ENCODE measurements around the gene TDRD7.

TDRD7 gene

GRCh38 chr9:97506787-97507186 is 94.9 kb downstream of the TDRD7 start:
- DNase-seq (ENCODE audit: low read depth): no peak

- DNase-seq (ENCODE audit: low read depth): no peak
Observed at GRCh38 chr9:97507428-97507984, 95.6 kb downstream of the TDRD7 start.

GRCh38 chr9:97508852-97509251 is 97.0 kb downstream of the TDRD7 start:
- no peak for DNase-seq (ENCODE audit: low read depth)

- DNase-seq (ENCODE audit: low read depth): peak; percentile 49
Observed at GRCh38 chr9:97510797-97511654, 99.1 kb downstream of the TDRD7 start.

- no peak for DNase-seq (ENCODE audit: low read depth)
Observed at GRCh38 chr9:97511655-97512427, 99.9 kb downstream of the TDRD7 start.

- no peak for DNase-seq (ENCODE audit: low read depth)
Observed at GRCh38 chr9:97512966-97513560, 101.2 kb downstream of the TDRD7 start.

GRCh38 chr9:97514531-97514930 is 102.6 kb downstream of the TDRD7 start:
- DNase-seq (ENCODE audit: low read depth): no peak

GRCh38 chr9:97515662-97516061 is 103.8 kb downstream of the TDRD7 start:
- DNase-seq (ENCODE audit: low read depth): no peak

- no peak for DNase-seq (ENCODE audit: low read depth)
Observed at GRCh38 chr9:97516111-97516510, 104.2 kb downstream of the TDRD7 start.

- no peak for DNase-seq (ENCODE audit: low read depth)
Observed at GRCh38 chr9:97517331-97518089, 105.6 kb downstream of the TDRD7 start.

GRCh38 chr9:97518166-97518908 is 106.4 kb downstream of the TDRD7 start:
- DNase-seq (ENCODE audit: low read depth): no peak

GRCh38 chr9:97518909-97519307 is 107.0 kb downstream of the TDRD7 start:
- no peak for DNase-seq (ENCODE audit: low read depth)

GRCh38 chr9:97519441-97519970 is 107.6 kb downstream of the TDRD7 start:
- DNase-seq (ENCODE audit: low read depth): no peak

- DNase-seq (ENCODE audit: low read depth): no peak
Observed at GRCh38 chr9:97521576-97522333, 109.9 kb downstream of the TDRD7 start.

GRCh38 chr9:97524424-97524823 is 112.5 kb downstream of the TDRD7 start:
- DNase-seq (ENCODE audit: low read depth): no peak

GRCh38 chr9:97525451-97525850 is 113.6 kb downstream of the TDRD7 start:
- DNase-seq (ENCODE audit: low read depth): no peak

- DNase-seq (ENCODE audit: low read depth): no peak
Observed at GRCh38 chr9:97526895-97527575, 115.1 kb downstream of the TDRD7 start.

GRCh38 chr9:97527626-97528528 is 116.0 kb downstream of the TDRD7 start:
- no peak for DNase-seq (ENCODE audit: low read depth)

All from non-pigmented ciliary epithelial cell (primary cell).